Measurements from ENCODE around the gene FMNL2. TPM values are rescaled to one million over a fixed set of nuclear protein-coding genes. Genes with fewer than 3 reads are reported as not detected.

FMNL2 gene
- total RNA-seq, 1 experiment from 2014 or later = 33.6 TPM

DNA sequence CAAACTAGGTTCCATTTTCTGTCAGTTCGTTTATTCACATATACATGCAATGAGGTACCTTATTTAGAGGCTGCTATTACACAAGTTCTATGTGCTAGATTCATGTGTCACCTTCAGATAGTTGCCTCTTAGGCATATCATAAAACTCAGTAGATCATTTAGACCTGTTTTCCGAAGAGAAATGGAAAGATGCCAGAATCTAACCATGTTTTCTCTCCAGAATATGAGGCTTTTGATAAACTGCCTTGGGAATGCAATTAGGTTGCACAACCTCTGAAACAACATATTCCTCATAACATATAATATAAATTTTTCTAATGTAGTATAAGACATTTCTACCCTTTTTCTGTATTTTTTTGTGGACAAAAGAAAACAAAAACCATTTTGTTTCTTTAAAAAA is 274.2 kb downstream of the FMNL2 start:
- no peak overlapping the region for H3K14ac ChIP-seq (ENCODE audit: insufficient read depth, low read length)
- no peak overlapping the region for H2BK20ac ChIP-seq (ENCODE audit: low read depth, low read length, poor library complexity, severe bottlenecking)
- Mint-ChIP-seq H3K27me3 (ENCODE audit: low read depth) (no peaks in the 10 kb centered on the region), H3K36me3 (ENCODE audit: insufficient read depth in 1 of 3, low read depth in 3 of 3) (peaks cover 7 to 24% (median 23%) of the 10 kb centered on the region in 3 experiments; a peak in 6 of 7 replicates), H3K9me3 (no peaks in the 10 kb centered on the region), H3K4me3 (no peak overlapping the region), H3K27ac (no peak overlapping the region), H3K4me1 (no peaks in the 10 kb centered on the region)
- H3T11ph ChIP-seq (ENCODE audit: low read length) = no peak overlapping the region
- H2BK5ac ChIP-seq (ENCODE audit: insufficient read length, low read length) = no peak overlapping the region
- H3K9me3 ChIP-seq (ENCODE audit: control insufficient read depth, low read depth, low read length) = no peaks in the 10 kb centered on the region
- no peaks in the 10 kb centered on the region for H3K27me3 ChIP-seq (ENCODE audit: insufficient read depth, low read length)
- H4K91ac ChIP-seq (ENCODE audit: insufficient read length, low read depth, low read length) = no peak overlapping the region
- no peak overlapping the region for H3K56ac ChIP-seq (ENCODE audit: insufficient read length, low read depth, low read length)
- H3K9ac ChIP-seq (ENCODE audit: extremely low read depth, insufficient read length, low read length) = no peak overlapping the region
- H2BK12ac ChIP-seq (ENCODE audit: insufficient read length, low read depth, low read length) = no peak overlapping the region
- no peaks in the 10 kb centered on the region for H4K20me1 ChIP-seq (ENCODE audit: control insufficient read depth, insufficient read depth, insufficient read length)
- no peak overlapping the region for H4K5ac ChIP-seq (ENCODE audit: insufficient read length, low read depth, low read length)
- H3K27ac ChIP-seq (ENCODE audit: insufficient read length, low read depth, low read length) = no peak overlapping the region
- H3K23ac ChIP-seq (ENCODE audit: insufficient read length, low read depth, low read length) = no peak overlapping the region
- TF ChIP-seq, protein P1, sequence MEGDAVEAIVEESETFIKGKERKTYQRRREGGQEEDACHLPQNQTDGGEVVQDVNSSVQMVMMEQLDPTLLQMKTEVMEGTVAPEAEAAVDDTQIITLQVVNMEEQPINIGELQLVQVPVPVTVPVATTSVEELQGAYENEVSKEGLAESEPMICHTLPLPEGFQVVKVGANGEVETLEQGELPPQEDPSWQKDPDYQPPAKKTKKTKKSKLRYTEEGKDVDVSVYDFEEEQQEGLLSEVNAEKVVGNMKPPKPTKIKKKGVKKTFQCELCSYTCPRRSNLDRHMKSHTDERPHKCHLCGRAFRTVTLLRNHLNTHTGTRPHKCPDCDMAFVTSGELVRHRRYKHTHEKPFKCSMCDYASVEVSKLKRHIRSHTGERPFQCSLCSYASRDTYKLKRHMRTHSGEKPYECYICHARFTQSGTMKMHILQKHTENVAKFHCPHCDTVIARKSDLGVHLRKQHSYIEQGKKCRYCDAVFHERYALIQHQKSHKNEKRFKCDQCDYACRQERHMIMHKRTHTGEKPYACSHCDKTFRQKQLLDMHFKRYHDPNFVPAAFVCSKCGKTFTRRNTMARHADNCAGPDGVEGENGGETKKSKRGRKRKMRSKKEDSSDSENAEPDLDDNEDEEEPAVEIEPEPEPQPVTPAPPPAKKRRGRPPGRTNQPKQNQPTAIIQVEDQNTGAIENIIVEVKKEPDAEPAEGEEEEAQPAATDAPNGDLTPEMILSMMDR (conservative IDR thresholded peaks at IDR 0.05) = no peak
- no peaks in the 10 kb centered on the region for H3K4me1 ChIP-seq (ENCODE audit: insufficient read depth, low read length)
- no peak overlapping the region for H4K8ac ChIP-seq (replicated peaks; ENCODE audit: insufficient read length, low read depth, low read length)
- H3K79me2 ChIP-seq (ENCODE audit: insufficient read depth, low read length) = no peaks in the 10 kb centered on the region
- no peak overlapping the region for H3K4me2 ChIP-seq (ENCODE audit: insufficient read depth, insufficient read length, low read length)
- H2AK5ac ChIP-seq (ENCODE audit: insufficient read length, low read length) = no peak overlapping the region
- no peaks in the 10 kb centered on the region for H3K79me1 ChIP-seq (ENCODE audit: insufficient read depth, low read depth, low read length, poor library complexity, severe bottlenecking)
- WGBS (ENCODE audit: extremely low coverage, insufficient read length, low lambda C conversion rate) = no CpG with 5 or more reads among the region's 2 CpGs
- H2BK15ac ChIP-seq (ENCODE audit: low read depth, low read length) = no peak overlapping the region
- no peaks in the 10 kb centered on the region for H3K23me2 ChIP-seq (ENCODE audit: insufficient read length, low read depth, low read length, poor library complexity, severe bottlenecking)
- H2BK120ac ChIP-seq (ENCODE audit: low read depth, low read length, poor library complexity, severe bottlenecking) = no peak overlapping the region
- H3K4ac ChIP-seq (ENCODE audit: low read depth, low read length) = no peak overlapping the region
- H3K18ac ChIP-seq (ENCODE audit: insufficient read length, low read depth, low read length) = no peak overlapping the region
- no peak overlapping the region for H2AFZ ChIP-seq (ENCODE audit: low read length)
- no peak for DNase-seq

Data from H9 (cell line).